ENCODE data around the gene ARID1B. TPM values are rescaled to one million over a fixed set of nuclear protein-coding genes. Genes with fewer than 3 reads are reported as not detected.

ARID1B gene
- total and polyA plus RNA-seq, 9 of the 15 experiments (the other 6 are each of a cell fraction or from before 2014, with no cell fraction given), result 12.5 to 50.5 (median 25.8) TPM

- intact Hi-C loops (cut with micrococcal nuclease) (loop anchor here (2.0 kb wide), 1 partner anchor 53 kb away; no protein-coding TSS in a partner anchor), in situ Hi-C loops (cut with MboI) (no loop called here)
- peak; percentile 14 for ATAC-seq
- ChIA-PET CTCF (ENCODE audit: low intra/inter-chr PET ratio) (no interaction called here), POLR2A (no interaction called here)
- DNase-seq (ENCODE audit: extremely low read depth in 1 of 4, low spot score in 3 of 4), result no peak
- H3K27ac ChIP-seq (ENCODE audit: extremely low read depth, low read depth, low read length), result peak overlapping the region; percentile 54; the same call in 2 of the 3 replicates
- H2AFZ ChIP-seq (ENCODE audit: low read depth, low read length), result peak overlapping the region; percentile 100
- no peaks in the 10 kb centered on the region for H3K9me3 ChIP-seq (replicated peaks; ENCODE audit: control insufficient read depth, insufficient read depth, low read depth, low read length)
- H3K79me2 ChIP-seq (ENCODE audit: control insufficient read depth, insufficient read depth, low read length), result no peaks in the 10 kb centered on the region
- TF ChIP-seq LCOR (CRISPR knock-in tag; IDR thresholded peaks at IDR 0.05), result 0 out of 2 replicates have a peak, but pooled peaks have one; percentile 8
- TF ChIP-seq POLR2B (IDR thresholded peaks at IDR 0.05; ENCODE audit: low read depth, partially characterized antibody), result no peak
- TF ChIP-seq RBM25 (IDR thresholded peaks at IDR 0.05; ENCODE audit: low read depth, low read length, severe bottlenecking), result no peak
- 0 out of 2 replicates have a peak, but pooled peaks have one; percentile 1 for TF ChIP-seq ZBTB17 (CRISPR knock-in tag; IDR thresholded peaks at IDR 0.05)
- 0 out of 2 replicates have a peak, but pooled peaks have one; percentile 3 for TF ChIP-seq MTA2 (IDR thresholded peaks at IDR 0.05; ENCODE audit: low read depth)
- no peak for TF ChIP-seq SMC3 (conservative IDR thresholded peaks at IDR 0.05; ENCODE audit: insufficient read depth, low read depth, low read length)
- no peak for TF ChIP-seq SMARCA4 (IDR thresholded peaks at IDR 0.05)
- no peak for FAIRE-seq
- no peaks in the 10 kb centered on the region for H3K9me1 ChIP-seq (ENCODE audit: control insufficient read depth, insufficient read depth, low read length)
- H3K4me1 ChIP-seq (replicated peaks in 1 of 2; ENCODE audit: control insufficient read depth in 2 of 2, insufficient read depth in 2 of 2, low read length in 2 of 2), result peaks cover 17 to 62% of the 10 kb centered on the region in 2 experiments
- no peaks in the 10 kb centered on the region for H3K36me3 ChIP-seq (ENCODE audit: control insufficient read depth, insufficient read depth, low read length)
- no peak overlapping the region for H3K4me3 ChIP-seq
- WGBS (ENCODE audit: insufficient coverage, low coverage, missing lambda C conversion rate), result 78% methylated on average over 11 of the region's 11 CpGs
- no peaks in the 10 kb centered on the region for H4K20me1 ChIP-seq (replicated peaks; ENCODE audit: control insufficient read depth, insufficient read depth, low read length)
- H3K27me3 ChIP-seq (ENCODE audit: control insufficient read depth in 2 of 2, insufficient read depth in 2 of 2, low read length in 2 of 2), result no peaks in the 10 kb centered on the region; a peak in 1 of 5 replicates
- peak overlapping the region; percentile 70 for H3K4me2 ChIP-seq (ENCODE audit: insufficient read depth, low read length)
- 0 out of 4 replicates have a peak overlapping the region, but pooled peaks of 1 of the 2 experiments have one; percentile 67 for H3K9ac ChIP-seq (ENCODE audit: insufficient read depth in 1 of 2, low read depth in 2 of 2, low read length in 2 of 2)
- BruUV-seq (replicated peaks), result no TSS peak
Measured at GRCh38 chr6:157221817-157222175, 444.6 kb downstream of the ARID1B start.
